GM12878 (cell line): ENCODE measurements around the gene DVL2. TPM values are rescaled to one million over a fixed set of nuclear protein-coding genes. Genes with fewer than 3 reads are reported as not detected.

Experiments used
- BCL11A ChIP-seq: IDR thresholded peaks from 2 replicates; pipeline ENCODE4 v1.6.1; 2011; ENCODE audit warnings: low read depth, low read length
- BRCA1 ChIP-seq: IDR thresholded peaks from 2 replicates; pipeline ENCODE4 v1.6.1; 2011; ENCODE audit warnings: low read depth, low read length, improper control_type of control experiment
- CBX5 ChIP-seq: sonication (generic); IDR thresholded peaks from 2 replicates; pipeline ENCODE4 v1.6.1; 2016; ENCODE audit warnings: low read depth, moderate library complexity, mild to moderate bottlenecking, inconsistent platforms
- DPF2 ChIP-seq: fragments of 450-650 bp; IDR thresholded peaks from 2 replicates; pipeline ENCODE4 v1.6.1; 2017; ENCODE audit warnings: mild to moderate bottlenecking
- EED ChIP-seq: sonication (generic); IDR thresholded peaks from 2 replicates; pipeline ENCODE4 v1.6.1; 2016; ENCODE audit warnings: antibody characterized with exemption, low read depth
- EGR1 ChIP-seq, 2 experiments: IDR thresholded peaks; 1 replicate in 1 of 2; 2 replicates in 1 of 2; pipeline ENCODE4 v1.6.1; 2011 to 2012; ENCODE audit warnings: low read depth in 2 of 2, low read length in 2 of 2, borderline replicate concordance in 1 of 2, mild to moderate bottlenecking in 1 of 2, moderate library complexity in 1 of 2
- ESRRA ChIP-seq: IDR thresholded peaks from 2 replicates; pipeline ENCODE4 v1.6.1; 2012; ENCODE audit warnings: mild to moderate bottlenecking, low read length, improper control_type of control experiment
- GATAD2B ChIP-seq: fragments of 450-650 bp; conservative IDR thresholded peaks from 2 replicates; pipeline ENCODE4 v1.6.1; 2017; ENCODE audit warnings: low read depth, mild to moderate bottlenecking, moderate library complexity
- HDAC6 ChIP-seq: fragments of 200-600 bp; sonication (generic); IDR thresholded peaks from one replicate; pipeline ENCODE4 v1.8.0; 2017; ENCODE audit warnings: antibody characterized with exemption; ENCODE audit not compliant: unreplicated experiment
- KLF5 ChIP-seq: fragments of 450-650 bp; IDR thresholded peaks from 2 replicates; pipeline ENCODE4 v1.6.1; 2014; ENCODE audit warnings: mild to moderate bottlenecking; ENCODE audit not compliant: partially characterized antibody
- MTA2 ChIP-seq: fragments of 450-650 bp; IDR thresholded peaks from 2 replicates; pipeline ENCODE4 v1.6.1; 2016; ENCODE audit warnings: low read depth, mild to moderate bottlenecking, moderate library complexity
- NR2C2 ChIP-seq: IDR thresholded peaks from 2 replicates; pipeline ENCODE4 v1.6.1; 2011; ENCODE audit warnings: borderline replicate concordance, low read depth; ENCODE audit not compliant: control insufficient read depth, insufficient read length
- RBBP5 ChIP-seq: fragments of 200-600 bp; sonication (generic); conservative IDR thresholded peaks from 2 replicates; pipeline ENCODE4 v1.6.1; 2016
- RCOR1 ChIP-seq: conservative IDR thresholded peaks from 2 replicates; pipeline ENCODE4 v1.6.1; 2012; ENCODE audit warnings: low read depth, low read length, improper control_type of control experiment
- SMAD5 ChIP-seq: IDR thresholded peaks from 2 replicates; pipeline ENCODE4 v1.6.1; 2016; ENCODE audit warnings: antibody characterized with exemption, low read depth
- TAF1 ChIP-seq: IDR thresholded peaks from 2 replicates; pipeline ENCODE4 v1.6.1; 2011; ENCODE audit warnings: mild to moderate bottlenecking, low read depth, low read length, borderline replicate concordance
- YBX1 ChIP-seq: fragments of 450-650 bp; IDR thresholded peaks from 2 replicates; pipeline ENCODE4 v1.6.1; 2016; ENCODE audit warnings: antibody characterized with exemption
- ZNF24 ChIP-seq: fragments of 450-650 bp; IDR thresholded peaks from 2 replicates; pipeline ENCODE4 v1.6.1; 2017; ENCODE audit warnings: antibody characterized with exemption, mild to moderate bottlenecking
- ZNF622 ChIP-seq: fragments of 450-650 bp; IDR thresholded peaks from 2 replicates; pipeline ENCODE4 v1.6.1; 2017; ENCODE audit warnings: mild to moderate bottlenecking, inconsistent platforms
- ZZZ3 ChIP-seq: IDR thresholded peaks from 2 replicates; pipeline ENCODE4 v1.6.1; 2011; ENCODE audit warnings: low read depth; ENCODE audit not compliant: control insufficient read depth, insufficient read length
- polyA plus RNA-seq, 11 experiments: library from polyadenylated mRNA; depleted of rRNA in 4 of 11; unstranded in 6 of 11; stranded (reverse) in 5 of 11; fragments of >200 nt; fragmentation: Nextera tagmentation in 4 of 11; fragmentation: Illumina TruSeq in 1 of 11; extraction: Ambion mirVana in 4 of 11; extraction: Trizol in 1 of 11; gene quantifications; 1 replicate in 1 of 11; 2 replicates in 10 of 11; pipeline versions ENCODE4 v1.2.1 to v1.2.3, GENCODE V29; 2011 to 2016; ENCODE audit warnings: inconsistent platforms in 2 of 11, missing spikeins in 2 of 11, low read depth in 1 of 11
- total RNA-seq, 4 experiments: library from RNA; depleted of rRNA in 3 of 4; stranded (reverse); fragments of >200 nt in 3 of 4; fragmentation: Illumina TruSeq in 1 of 4; extraction: Trizol in 1 of 4; gene quantifications; 2 replicates each; pipeline versions ENCODE4 v1.2.1 to v1.2.3, GENCODE V29; 2013 to 2021
- TF ChIP-seq, protein P1 (sequence below): fragments of 450-650 bp; formaldehyde crosslinking; IDR thresholded peaks from 2 replicates; pipeline ENCODE4 v1.4.0; 2022; ENCODE audit warnings: mild to moderate bottlenecking, moderate library complexity
- TF ChIP-seq, protein P2 (sequence below): IDR thresholded peaks from 2 replicates; pipeline ENCODE4 v1.6.1; 2012; ENCODE audit warnings: low read depth, low read length, improper control_type of control experiment
- TF ChIP-seq, protein P3 (sequence below): fragments of 150-350 bp; IDR thresholded peaks from 2 replicates; pipeline ENCODE4 v1.6.1; 2014; ENCODE audit warnings: mild to moderate bottlenecking, low read depth, low read length
- TF ChIP-seq, protein P4 (sequence below): fragments of 450-650 bp; IDR thresholded peaks from 2 replicates; pipeline ENCODE4 v1.6.1; 2017; ENCODE audit warnings: borderline replicate concordance

DVL2 gene
- total and polyA plus RNA-seq, 10 of the 15 experiments (the other 5 are each of a cell fraction or from before 2014, with no cell fraction given): 0.97 to 44.8 (median 23.2) TPM

DNA sequence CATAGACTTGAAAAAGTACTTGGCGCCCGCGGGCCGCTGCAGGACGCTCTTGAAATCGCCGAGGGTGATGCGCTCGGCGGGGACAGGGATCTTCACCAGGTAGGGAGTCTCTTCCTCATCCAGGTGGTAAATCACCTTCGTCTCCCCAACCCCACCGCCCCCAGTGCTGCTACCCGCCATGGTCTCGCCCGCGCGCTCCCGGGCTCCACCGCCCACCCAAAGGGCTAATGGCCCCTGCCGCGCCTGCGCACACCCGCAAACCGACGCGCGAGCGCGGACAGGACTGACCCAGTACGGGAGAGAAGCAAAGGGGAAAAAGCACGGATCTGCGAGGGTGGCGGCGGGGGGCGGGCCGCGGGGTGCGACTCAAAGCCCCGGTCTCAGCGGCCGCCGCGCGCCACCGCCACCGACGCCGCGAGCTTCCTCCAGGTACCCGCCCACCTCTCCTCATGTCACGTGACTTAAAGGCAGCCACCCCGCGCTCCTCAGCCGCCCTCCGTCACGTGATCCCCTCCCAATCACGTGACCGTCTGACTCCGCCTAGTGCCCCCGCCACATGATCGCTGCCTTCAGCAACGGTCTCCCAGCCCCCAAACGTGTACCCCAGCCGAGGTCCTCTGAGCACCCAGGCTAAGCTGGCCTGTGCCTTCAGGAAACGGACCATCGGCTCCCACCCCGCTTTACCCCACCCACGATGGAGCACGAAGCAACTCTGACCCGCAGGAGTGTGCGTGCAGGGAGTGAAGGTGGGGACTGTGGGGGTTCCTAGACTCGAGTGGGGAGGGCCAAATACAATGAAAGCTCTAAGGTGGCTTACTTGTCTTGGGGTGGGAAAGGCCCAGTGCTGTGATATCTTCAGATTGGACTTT is at the start of gene DVL2 (continued):
- TF ChIP-seq, protein P1, sequence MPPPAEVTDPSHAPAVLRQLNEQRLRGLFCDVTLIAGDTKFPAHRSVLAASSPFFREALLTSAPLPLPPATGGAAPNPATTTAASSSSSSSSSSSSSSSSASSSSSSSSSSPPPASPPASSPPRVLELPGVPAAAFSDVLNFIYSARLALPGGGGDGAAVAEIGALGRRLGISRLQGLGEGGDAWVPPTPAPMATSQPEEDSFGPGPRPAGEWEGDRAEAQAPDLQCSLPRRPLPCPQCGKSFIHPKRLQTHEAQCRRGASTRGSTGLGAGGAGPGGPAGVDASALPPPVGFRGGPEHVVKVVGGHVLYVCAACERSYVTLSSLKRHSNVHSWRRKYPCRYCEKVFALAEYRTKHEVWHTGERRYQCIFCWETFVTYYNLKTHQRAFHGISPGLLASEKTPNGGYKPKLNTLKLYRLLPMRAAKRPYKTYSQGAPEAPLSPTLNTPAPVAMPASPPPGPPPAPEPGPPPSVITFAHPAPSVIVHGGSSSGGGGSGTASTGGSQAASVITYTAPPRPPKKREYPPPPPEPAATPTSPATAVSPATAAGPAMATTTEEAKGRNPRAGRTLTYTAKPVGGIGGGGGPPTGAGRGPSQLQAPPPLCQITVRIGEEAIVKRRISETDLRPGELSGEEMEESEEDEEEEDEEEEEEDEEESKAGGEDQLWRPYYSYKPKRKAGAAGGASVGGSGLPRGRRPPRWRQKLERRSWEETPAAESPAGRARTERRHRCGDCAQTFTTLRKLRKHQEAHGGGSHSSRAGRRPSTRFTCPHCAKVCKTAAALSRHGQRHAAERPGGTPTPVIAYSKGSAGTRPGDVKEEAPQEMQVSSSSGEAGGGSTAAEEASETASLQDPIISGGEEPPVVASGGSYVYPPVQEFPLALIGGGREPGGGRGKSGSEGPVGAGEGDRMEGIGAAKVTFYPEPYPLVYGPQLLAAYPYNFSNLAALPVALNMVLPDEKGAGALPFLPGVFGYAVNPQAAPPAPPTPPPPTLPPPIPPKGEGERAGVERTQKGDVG (CRISPR knock-in tag): peak; percentile 99
- no peak for TF ChIP-seq ZNF622
- peak; percentile 82 for TF ChIP-seq DPF2
- peak; percentile 74 to 78 for TF ChIP-seq EGR1 (IDR thresholded peaks at IDR 0.05; ENCODE audit: borderline replicate concordance in 1 of 2, low read depth in 2 of 2, low read length in 2 of 2)
- TF ChIP-seq HDAC6: no peak
- 0 out of 2 replicates have a peak, but pooled peaks have one; percentile 18 for TF ChIP-seq TAF1
- peak; percentile 53; the same call in 1 of the 2 replicates for TF ChIP-seq GATAD2B
- 0 out of 2 replicates have a peak, but pooled peaks have one; percentile 46 for TF ChIP-seq RCOR1
- TF ChIP-seq CBX5: no peak
- 0 out of 2 replicates have a peak, but pooled peaks have one; percentile 17 for TF ChIP-seq ZNF24
- TF ChIP-seq NR2C2: no peak
- TF ChIP-seq MTA2: peak; percentile 37; the same call in 1 of the 2 replicates
- TF ChIP-seq, protein P2, sequence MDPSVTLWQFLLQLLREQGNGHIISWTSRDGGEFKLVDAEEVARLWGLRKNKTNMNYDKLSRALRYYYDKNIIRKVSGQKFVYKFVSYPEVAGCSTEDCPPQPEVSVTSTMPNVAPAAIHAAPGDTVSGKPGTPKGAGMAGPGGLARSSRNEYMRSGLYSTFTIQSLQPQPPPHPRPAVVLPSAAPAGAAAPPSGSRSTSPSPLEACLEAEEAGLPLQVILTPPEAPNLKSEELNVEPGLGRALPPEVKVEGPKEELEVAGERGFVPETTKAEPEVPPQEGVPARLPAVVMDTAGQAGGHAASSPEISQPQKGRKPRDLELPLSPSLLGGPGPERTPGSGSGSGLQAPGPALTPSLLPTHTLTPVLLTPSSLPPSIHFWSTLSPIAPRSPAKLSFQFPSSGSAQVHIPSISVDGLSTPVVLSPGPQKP: 0 out of 2 replicates have a peak, but pooled peaks have one; percentile 4
- peak; percentile 63 for TF ChIP-seq KLF5
- no peak for TF ChIP-seq RBBP5
- TF ChIP-seq, protein P3, sequence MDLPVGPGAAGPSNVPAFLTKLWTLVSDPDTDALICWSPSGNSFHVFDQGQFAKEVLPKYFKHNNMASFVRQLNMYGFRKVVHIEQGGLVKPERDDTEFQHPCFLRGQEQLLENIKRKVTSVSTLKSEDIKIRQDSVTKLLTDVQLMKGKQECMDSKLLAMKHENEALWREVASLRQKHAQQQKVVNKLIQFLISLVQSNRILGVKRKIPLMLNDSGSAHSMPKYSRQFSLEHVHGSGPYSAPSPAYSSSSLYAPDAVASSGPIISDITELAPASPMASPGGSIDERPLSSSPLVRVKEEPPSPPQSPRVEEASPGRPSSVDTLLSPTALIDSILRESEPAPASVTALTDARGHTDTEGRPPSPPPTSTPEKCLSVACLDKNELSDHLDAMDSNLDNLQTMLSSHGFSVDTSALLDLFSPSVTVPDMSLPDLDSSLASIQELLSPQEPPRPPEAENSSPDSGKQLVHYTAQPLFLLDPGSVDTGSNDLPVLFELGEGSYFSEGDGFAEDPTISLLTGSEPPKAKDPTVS: no peak
- no peak for TF ChIP-seq YBX1
- TF ChIP-seq, protein P4, sequence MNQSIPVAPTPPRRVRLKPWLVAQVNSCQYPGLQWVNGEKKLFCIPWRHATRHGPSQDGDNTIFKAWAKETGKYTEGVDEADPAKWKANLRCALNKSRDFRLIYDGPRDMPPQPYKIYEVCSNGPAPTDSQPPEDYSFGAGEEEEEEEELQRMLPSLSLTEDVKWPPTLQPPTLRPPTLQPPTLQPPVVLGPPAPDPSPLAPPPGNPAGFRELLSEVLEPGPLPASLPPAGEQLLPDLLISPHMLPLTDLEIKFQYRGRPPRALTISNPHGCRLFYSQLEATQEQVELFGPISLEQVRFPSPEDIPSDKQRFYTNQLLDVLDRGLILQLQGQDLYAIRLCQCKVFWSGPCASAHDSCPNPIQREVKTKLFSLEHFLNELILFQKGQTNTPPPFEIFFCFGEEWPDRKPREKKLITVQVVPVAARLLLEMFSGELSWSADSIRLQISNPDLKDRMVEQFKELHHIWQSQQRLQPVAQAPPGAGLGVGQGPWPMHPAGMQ: no peak
- TF ChIP-seq ESRRA: no peak
- no peak for TF ChIP-seq ZZZ3
- no peak for TF ChIP-seq EED
- TF ChIP-seq BRCA1: no peak
- no peak; the same call in 1 of the 2 replicates for TF ChIP-seq SMAD5
- TF ChIP-seq BCL11A: peak; percentile 33; the same call in 1 of the 2 replicates
